NCI-H1092 treated with DMSO at 0.1 percent for 48 hours (cell line): ENCODE results near the gene GALNT18.

Experiments
- DNase-seq: peaks from one replicate; lab custom pipeline; 2025; lab: John Stamatoyannopoulos, UW

The GALNT18 gene

GRCh38 chr11:11309906-11310305, 311.9 kb downstream of the GALNT18 start:
- no peak for DNase-seq

GRCh38 chr11:11308249-11308648, 313.6 kb downstream of the GALNT18 start:
- DNase-seq, result no peak

- DNase-seq, result no peak
These were observed 314.9 kb downstream of the GALNT18 start for GRCh38 chr11:11306855-11307254.

GRCh38 chr11:11304550-11304949, 317.3 kb downstream of the GALNT18 start:
- no peak for DNase-seq

- no peak for DNase-seq
These were observed 319.2 kb downstream of the GALNT18 start for GRCh38 chr11:11302565-11302964.

- no peak for DNase-seq
These were observed 320.6 kb downstream of the GALNT18 start for GRCh38 chr11:11301212-11301611.

GRCh38 chr11:11297578-11297977, 324.2 kb downstream of the GALNT18 start:
- DNase-seq, result peak; percentile 8

- peak; percentile 68 for DNase-seq
These were observed 325.4 kb downstream of the GALNT18 start for GRCh38 chr11:11296434-11296833.

GRCh38 chr11:11294551-11294855, 327.3 kb downstream of the GALNT18 start:
- no peak for DNase-seq

- no peak for DNase-seq
These were observed 327.8 kb downstream of the GALNT18 start for GRCh38 chr11:11293798-11294550.

- peak; percentile 23 for DNase-seq
These were observed 329.0 kb downstream of the GALNT18 start for GRCh38 chr11:11292839-11293238.

GRCh38 chr11:11291041-11292015, 330.5 kb downstream of the GALNT18 start:
- DNase-seq, result peak; percentile 91

GRCh38 chr11:11290354-11290753, 331.5 kb downstream of the GALNT18 start:
- DNase-seq, result no peak

- DNase-seq, result no peak
These were observed 332.1 kb downstream of the GALNT18 start for GRCh38 chr11:11289669-11290068.

- no peak for DNase-seq
These were observed 332.7 kb downstream of the GALNT18 start for GRCh38 chr11:11288972-11289616.

- DNase-seq, result no peak
These were observed 337.3 kb downstream of the GALNT18 start for GRCh38 chr11:11284481-11284880.

- DNase-seq, result no peak
These were observed 340.2 kb downstream of the GALNT18 start for GRCh38 chr11:11281626-11282025.

GRCh38 chr11:11280826-11281225, 341.0 kb downstream of the GALNT18 start:
- no peak for DNase-seq

- DNase-seq, result peak; percentile 83
These were observed 341.7 kb downstream of the GALNT18 start for GRCh38 chr11:11279956-11280689.

- no peak for DNase-seq
These were observed 349.6 kb downstream of the GALNT18 start for GRCh38 chr11:11272254-11272653.

GRCh38 chr11:11270236-11270775, 351.5 kb downstream of the GALNT18 start:
- no peak for DNase-seq

- no peak for DNase-seq
These were observed 353.1 kb downstream of the GALNT18 start for GRCh38 chr11:11268706-11269105.
